ENCODE data around the gene DHRS9.
"Not testable (repeated sequence)": the region's sequence is repeated elsewhere in the genome, so short reads cannot be mapped to it uniquely, and the experiment has no call there.

DHRS9 gene

DNA sequence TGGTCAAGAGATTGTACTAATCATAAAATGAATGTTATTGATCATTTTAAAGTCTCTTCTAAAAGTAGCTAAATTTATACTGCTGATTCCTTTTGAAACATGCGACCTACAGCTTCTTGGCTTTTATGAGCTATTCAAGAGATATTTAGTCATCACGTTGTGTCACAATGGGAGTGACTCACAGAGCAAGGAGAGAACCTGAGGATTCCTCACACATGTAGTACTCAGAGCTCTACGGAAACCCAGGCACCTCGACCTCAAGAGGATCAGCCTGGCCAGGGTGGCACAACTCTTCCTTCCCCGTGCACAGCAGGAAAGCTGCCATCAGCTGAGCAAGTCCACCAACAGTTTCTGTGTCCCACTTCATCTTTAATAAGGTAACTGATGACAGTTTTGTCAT, at the start of gene DHRS9:
TSS of gene DHRS9 (plus strand) at position 223 of the 400 bp plus-strand sequence. CDS start 12,019 bp downstream, outside the sequence.
- DNase-seq: no peak

DNA sequence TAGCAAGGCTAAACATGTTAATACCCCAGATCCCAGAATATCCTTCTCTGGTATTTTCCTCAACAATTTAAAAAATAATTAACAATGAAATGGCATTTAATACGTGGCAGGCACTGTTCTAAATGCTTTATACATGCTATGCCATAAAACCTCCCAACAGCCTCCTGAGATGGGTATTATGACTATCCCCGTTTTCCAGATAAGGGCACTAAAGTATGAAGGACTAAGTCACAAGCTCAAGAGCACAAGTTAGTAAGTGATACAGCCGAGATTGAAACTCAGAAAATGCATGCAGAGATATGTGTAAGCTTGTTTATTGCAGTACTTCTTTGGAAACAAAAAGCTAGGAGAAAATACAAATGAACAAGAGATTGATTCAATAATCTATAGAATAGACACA, 46.2 kb upstream of the DHRS9 start:
- no peak for DNase-seq

- DNase-seq: no peak
Measured at GRCh38 chr2:169026056-169026455, 43.3 kb upstream of the DHRS9 start.

GRCh38 chr2:169027234-169027633, 42.1 kb upstream of the DHRS9 start:
- no peak for DNase-seq

DNA sequence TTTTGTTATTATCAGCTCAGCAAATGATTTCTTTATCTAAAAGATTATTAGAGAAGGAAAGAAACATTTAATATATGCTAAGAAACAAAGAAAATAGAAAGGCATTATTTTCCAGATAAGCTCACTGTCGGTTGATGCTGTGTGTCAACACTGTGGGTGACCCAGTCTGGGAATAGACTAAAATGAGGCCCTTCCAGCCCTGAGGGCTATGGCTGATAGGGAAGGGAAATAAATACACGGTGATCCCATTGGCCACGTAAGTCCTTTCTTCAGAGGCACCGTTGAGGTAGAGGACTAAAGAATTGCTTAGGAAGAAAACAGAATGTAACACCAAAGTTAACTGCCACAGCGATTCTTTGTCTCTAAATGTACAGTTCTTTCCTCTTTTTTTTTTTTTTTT, 40.0 kb upstream of the DHRS9 start:
- no peak for DNase-seq

- DNase-seq: no peak
Measured at GRCh38 chr2:169031202-169031601, 38.2 kb upstream of the DHRS9 start, which contains the start of gene ABCB11. Gene ABCB11 (minus strand): TSS chr2:169031324. CDS start chr2:169018125, 13,199 bp downstream.

DNA sequence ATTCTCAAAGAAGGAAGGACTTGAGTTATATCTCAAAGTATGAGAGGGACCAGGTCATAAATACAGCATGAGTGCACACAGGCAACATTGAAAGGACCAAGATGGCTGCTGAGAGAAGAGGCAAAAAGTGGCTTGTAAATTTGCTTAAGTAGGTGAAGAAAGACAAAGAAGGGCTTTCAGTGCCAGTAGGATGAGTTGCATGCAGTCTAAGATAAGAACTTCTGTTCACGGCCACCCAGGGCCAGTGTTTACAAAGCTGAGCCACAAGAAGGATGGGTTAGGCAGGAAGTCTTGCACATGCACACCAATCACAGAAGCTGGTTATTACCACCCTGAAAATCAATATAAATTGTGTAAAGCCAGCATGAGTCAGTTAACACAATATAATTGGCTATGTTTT, 35.1 kb upstream of the DHRS9 start:
- no peak for DNase-seq

GRCh38 chr2:169034984-169035544, 34.3 kb upstream of the DHRS9 start:
- DNase-seq: no peak

GRCh38 chr2:169035887-169036286, 33.5 kb upstream of the DHRS9 start:
- no peak for DNase-seq

DNA sequence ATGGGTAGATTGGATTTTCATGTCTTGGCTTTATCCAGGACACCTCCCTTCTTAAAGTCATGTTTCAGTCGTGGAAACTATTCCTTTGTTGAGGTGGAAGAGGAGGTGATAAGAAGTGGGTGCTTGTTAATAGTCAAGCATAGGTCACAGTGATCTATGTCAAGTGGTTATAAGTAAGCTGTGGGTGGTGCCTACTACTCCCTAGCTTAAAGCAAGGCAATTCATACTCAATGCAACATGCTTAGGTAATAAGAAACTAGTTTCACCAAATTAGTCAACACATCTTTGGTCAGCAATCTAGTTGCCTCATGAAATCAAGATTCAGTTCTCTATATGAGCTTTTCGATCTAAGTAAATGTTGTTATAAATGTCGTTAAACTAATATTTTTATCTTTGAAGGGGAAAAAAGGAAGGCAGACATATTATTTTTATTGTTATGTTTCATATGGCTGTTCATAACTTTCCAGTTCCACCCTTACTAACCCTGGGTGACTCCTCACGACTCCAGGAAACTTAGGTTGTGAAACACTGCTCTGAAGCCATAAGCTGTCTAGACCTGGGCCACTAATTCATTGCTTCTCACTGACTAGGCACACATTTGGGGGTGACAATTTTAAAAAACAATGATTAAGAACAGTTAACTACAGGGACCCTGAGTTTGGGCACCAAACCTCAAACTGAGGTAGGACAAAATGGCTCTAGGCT, 32.5 kb upstream of the DHRS9 start:
- no peak for DNase-seq

DNA sequence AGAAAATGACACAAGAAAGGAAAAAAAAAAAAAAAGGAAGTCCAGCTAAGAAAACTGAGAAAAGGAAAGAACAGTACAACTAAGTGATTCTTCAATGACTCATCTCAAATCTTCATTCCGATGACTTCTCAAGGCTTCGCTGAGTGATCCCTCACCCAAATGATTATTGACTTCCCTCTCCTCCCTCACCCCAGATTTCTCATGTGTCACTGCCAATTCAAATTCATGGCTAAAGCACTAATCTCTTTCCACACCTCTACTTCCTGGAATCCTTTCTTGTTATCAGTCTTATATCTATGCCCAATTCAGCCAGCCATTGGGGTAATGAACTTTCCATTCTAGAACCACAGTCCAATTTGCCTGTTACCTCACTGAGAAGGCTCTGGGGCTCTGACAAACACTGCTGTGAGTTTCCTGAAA, 31.0 kb upstream of the DHRS9 start:
- no peak for DNase-seq

DNA sequence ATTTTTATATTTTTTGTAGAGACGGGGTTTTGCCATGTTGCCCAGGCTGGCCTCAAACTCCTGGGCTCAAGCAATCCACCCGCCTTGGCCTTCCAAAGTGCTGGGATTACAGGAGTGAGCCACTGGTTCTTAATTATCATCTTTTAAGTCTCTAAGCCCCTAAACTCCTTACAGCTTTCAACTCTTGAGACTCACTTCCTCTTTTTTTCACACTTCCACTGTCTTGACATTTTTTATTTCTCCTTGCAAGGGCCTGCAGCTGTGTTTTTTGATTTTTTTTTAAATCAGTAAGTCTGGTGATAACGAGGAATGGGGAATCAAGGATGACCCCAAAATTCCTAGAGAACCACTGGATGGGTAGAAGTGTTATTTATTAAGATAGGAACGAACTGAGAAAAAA, 29.7 kb upstream of the DHRS9 start:
- DNase-seq: no peak

DNA sequence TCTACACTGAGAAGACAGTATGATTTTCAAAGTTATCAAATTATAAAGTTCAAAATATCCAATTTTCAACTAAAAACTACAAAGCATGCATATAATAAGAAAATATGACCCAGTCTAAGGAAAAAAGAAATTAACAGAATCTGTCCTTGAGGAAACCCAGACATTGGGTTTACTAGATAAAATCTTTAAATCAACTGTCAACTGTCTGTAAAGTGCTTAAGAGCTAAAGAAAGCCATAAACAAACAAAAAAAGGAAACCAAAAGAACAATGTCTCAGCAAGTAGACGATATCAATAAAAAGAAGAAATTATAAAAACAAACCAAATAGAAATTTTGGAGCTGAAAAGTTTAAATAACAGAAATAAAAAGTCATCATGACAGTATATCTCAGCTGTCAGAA, 27.8 kb upstream of the DHRS9 start:
- DNase-seq: no peak

GRCh38 chr2:169042856-169043255, 26.5 kb upstream of the DHRS9 start:
- DNase-seq: no peak

DNA sequence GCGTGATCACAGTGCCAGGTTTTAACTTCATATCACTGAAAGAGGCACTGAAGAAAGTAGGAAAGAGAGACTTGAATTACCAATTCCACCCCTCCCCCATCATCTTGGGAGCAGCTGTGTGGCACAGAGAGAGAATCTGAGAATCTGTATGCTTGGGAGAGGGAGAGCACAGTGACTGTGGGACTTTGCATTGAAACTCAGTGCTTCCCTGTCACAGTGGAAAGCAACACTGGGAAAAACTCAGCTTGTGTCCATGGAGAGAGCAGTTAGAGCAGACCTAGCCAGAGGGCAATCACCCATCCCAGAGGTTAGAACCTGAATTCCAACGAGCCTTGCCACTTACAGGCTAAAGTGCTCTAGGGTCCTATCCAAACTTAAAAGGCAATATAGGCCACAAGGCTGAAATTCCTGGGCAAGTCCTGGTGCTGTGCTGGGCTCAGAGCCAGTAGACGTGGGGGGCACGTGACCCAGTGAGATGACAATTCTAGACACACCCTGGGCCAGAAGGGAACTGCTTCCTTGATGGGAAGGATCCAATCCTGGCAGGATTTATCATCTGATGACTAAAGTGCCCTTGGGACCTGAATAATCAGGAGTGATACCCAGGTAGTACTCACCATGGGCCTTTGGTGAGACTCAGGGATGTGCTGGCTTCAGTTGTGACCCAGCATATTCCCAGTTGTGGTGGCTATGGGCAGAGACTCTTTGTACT, 22.8 kb upstream of the DHRS9 start:
- DNase-seq: no peak

GRCh38 chr2:169047256-169048250, 21.8 kb upstream of the DHRS9 start:
- DNase-seq: no peak

GRCh38 chr2:169049142-169049541, 20.2 kb upstream of the DHRS9 start:
- no peak for DNase-seq

DNA sequence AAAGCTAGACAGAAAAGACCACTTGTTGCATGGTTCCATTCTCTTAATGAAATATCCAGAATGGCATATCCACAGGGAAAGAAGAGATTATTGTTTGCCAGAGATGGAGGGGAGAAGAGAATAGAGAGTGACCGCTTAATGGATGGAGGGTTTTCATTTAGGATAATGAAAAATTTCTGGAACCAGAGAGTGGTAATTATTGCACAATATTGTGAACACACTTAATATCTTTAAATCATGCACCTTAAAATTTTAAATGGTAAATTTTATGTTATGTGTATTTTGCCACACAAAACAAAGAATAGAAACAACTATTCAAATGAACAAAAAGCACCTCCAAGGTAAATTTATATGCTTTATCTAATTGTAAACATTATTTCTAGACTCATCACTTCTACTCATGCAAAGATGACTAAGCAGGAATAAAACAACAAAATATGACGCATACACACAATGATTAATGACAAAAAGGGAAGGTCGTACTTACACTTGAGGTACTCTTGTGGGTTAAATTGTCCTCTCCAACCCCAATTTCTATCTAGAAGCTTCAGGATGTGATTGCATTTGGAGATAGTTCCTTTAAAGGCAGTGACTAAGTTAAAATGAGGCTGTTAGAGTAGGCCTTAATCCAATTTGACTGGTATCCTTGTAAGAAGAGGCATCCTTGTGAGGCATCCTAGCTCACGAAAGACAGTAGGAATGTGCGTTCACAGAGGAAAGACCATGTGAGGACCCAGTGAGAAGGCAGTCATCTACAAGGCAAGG, 18.7 kb upstream of the DHRS9 start:
- no peak for DNase-seq

DNA sequence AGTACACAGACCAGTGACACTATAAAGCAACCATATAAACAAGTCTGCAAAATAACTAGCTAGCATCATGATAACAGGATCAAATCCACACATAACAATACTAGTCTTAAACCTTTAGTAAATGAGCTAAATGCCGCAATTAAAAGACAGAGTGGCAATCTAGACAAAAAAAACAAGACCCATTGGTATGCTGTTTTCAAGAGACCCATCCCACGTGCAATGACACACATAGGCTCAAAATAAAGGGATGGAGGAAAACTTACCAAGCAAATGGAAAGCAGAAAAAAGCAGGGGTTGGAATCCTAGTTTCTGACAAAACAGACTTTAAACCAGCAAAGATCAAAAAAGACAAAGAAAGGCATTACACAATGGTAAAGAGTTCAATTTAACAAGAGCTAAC, 14.8 kb upstream of the DHRS9 start:
- not testable (repeated sequence) for DNase-seq

GRCh38 chr2:169064199-169064598, 5.2 kb upstream of the DHRS9 start:
- DNase-seq: not testable (repeated sequence)

GRCh38 chr2:169065422-169065821, 3.9 kb upstream of the DHRS9 start:
- no peak for DNase-seq
